ENCODE measurements around the gene SERTAD4. TPM values are rescaled to one million over a fixed set of nuclear protein-coding genes. Genes with fewer than 3 reads are reported as not detected.

SERTAD4 gene
- polyA plus RNA-seq, 10 donors, result 4.8 to 16.6 (median 7.9) TPM

GRCh38 chr1:210230149-210230695 lies 2.4 kb upstream of the SERTAD4 start:
- DNase-seq, result no peak

- DNase-seq, result peak in 2 of 3 donors; percentile 54 to 77
Measured at GRCh38 chr1:210231846-210232510, 618 bp upstream of the SERTAD4 start.

GRCh38 chr1:210233216-210233494 lies 559 bp downstream of the SERTAD4 start:
- DNase-seq, result peak in 1 of 3 donors; percentile 71

GRCh38 chr1:210233495-210234328 lies 1.1 kb downstream of the SERTAD4 start:
- DNase-seq, result peak in 1 of 3 donors; percentile 78

GRCh38 chr1:210234329-210234757 lies 1.7 kb downstream of the SERTAD4 start:
- no peak for DNase-seq

- DNase-seq, result peak in 1 of 3 donors; percentile 19
Measured at GRCh38 chr1:210235363-210236053, 2.9 kb downstream of the SERTAD4 start.

GRCh38 chr1:210236386-210236839 lies 3.8 kb downstream of the SERTAD4 start:
- DNase-seq, result peak in 1 of 3 donors; percentile 51

GRCh38 chr1:210236840-210237409 lies 4.3 kb downstream of the SERTAD4 start:
- peak; percentile 72 to 93 (median 82) for DNase-seq

- no peak for DNase-seq
Measured at GRCh38 chr1:210237479-210237878, 4.9 kb downstream of the SERTAD4 start.

GRCh38 chr1:210237981-210238380 lies 5.4 kb downstream of the SERTAD4 start:
- DNase-seq, result peak in 1 of 3 donors; percentile 26

GRCh38 chr1:210239349-210240111 lies 6.9 kb downstream of the SERTAD4 start:
- DNase-seq, result peak; percentile 52 to 84 (median 68)

GRCh38 chr1:210241121-210241520 lies 8.5 kb downstream of the SERTAD4 start:
- DNase-seq, result no peak

GRCh38 chr1:210244746-210245367 lies 12.3 kb downstream of the SERTAD4 start:
- no peak for DNase-seq

- DNase-seq, result no peak
Measured at GRCh38 chr1:210246447-210246846, 13.9 kb downstream of the SERTAD4 start.

- no peak for DNase-seq
Measured at GRCh38 chr1:210248341-210248740, 15.7 kb downstream of the SERTAD4 start.

GRCh38 chr1:210250665-210250997 lies 18.0 kb downstream of the SERTAD4 start:
- peak in 1 of 3 donors; percentile 68 for DNase-seq

- peak in 2 of 3 donors; percentile 47 to 80 for DNase-seq
Measured at GRCh38 chr1:210250998-210251679, 18.5 kb downstream of the SERTAD4 start.

GRCh38 chr1:210251680-210252490 lies 19.3 kb downstream of the SERTAD4 start:
- no peak for DNase-seq

GRCh38 chr1:210252621-210253051 lies 20.0 kb downstream of the SERTAD4 start:
- DNase-seq, result peak in 1 of 3 donors; percentile 48

Data from muscle of back (tissue), 11 donors.